H7 (cell line): ENCODE results near the gene TXNDC11. TPM values are rescaled to one million over a fixed set of nuclear protein-coding genes. Genes with fewer than 3 reads are reported as not detected.

Experiments
- DNase-seq: peaks from one replicate; pipeline ENCODE4 v3.0.0; 2012
- H3K27me3 ChIP-seq: 2 replicates; pipeline ENCODE4 v1.6.0; 2011; ENCODE audit warnings: mild to moderate bottlenecking, low read length; ENCODE audit not compliant: control insufficient read depth, insufficient read depth
- H3K36me3 ChIP-seq: replicated peaks from 2 replicates; pipeline ENCODE4 v1.5.1; 2011; ENCODE audit warnings: low read length; ENCODE audit not compliant: control insufficient read depth, insufficient read depth
- H3K4me3 ChIP-seq: 2 replicates; pipeline ENCODE4 v1.5.1; 2011; ENCODE audit warnings: low read depth, mild to moderate bottlenecking, control low read depth, low read length, moderate library complexity; ENCODE audit not compliant: insufficient read depth
- total RNA-seq: library from RNA; depleted of rRNA; stranded (reverse); fragments of >200 nt; shearing (Covaris generic); gene quantifications from 2 replicates; pipeline ENCODE4 v1.2.3, GENCODE V29; 2014

The TXNDC11 gene
- total RNA-seq, 1 experiment from 2014 or later, result 12.3 TPM

- H3K36me3 ChIP-seq, result no peaks in the 10 kb centered on the region
- H3K4me3 ChIP-seq, result no peak overlapping the region
- peak; percentile 76 for DNase-seq
- no peaks in the 10 kb centered on the region; the same call in 1 of the 2 replicates for H3K27me3 ChIP-seq
These were observed 77.6 kb downstream of the TXNDC11 start for GRCh38 chr16:11665071-11665491.

- Histone ChIP-seq H3K36me3 (no peaks in the 10 kb centered on the region), H3K27me3 (no peaks in the 10 kb centered on the region; the same call in 1 of the 2 replicates), H3K4me3 (no peak overlapping the region)
- DNase-seq, result peak; percentile 11
These were observed 80.1 kb downstream of the TXNDC11 start for GRCh38 chr16:11662582-11662981.

- no peaks in the 10 kb centered on the region for H3K27me3 ChIP-seq
- DNase-seq, result no peak
- no peaks in the 10 kb centered on the region for H3K36me3 ChIP-seq
- H3K4me3 ChIP-seq, result no peak overlapping the region
These were observed 82.1 kb downstream of the TXNDC11 start for GRCh38 chr16:11660565-11660964.

GRCh38 chr16:11658896-11659708 lies 83.6 kb downstream of the TXNDC11 start:
- Histone ChIP-seq H3K4me3 (no peak overlapping the region), H3K36me3 (no peaks in the 10 kb centered on the region), H3K27me3 (no peaks in the 10 kb centered on the region)
- DNase-seq, result peak; percentile 71

GRCh38 chr16:11657556-11657955 lies 85.1 kb downstream of the TXNDC11 start:
- no peak overlapping the region for H3K4me3 ChIP-seq
- DNase-seq, result peak; percentile 23
- H3K27me3 ChIP-seq, result no peaks in the 10 kb centered on the region
- H3K36me3 ChIP-seq, result no peaks in the 10 kb centered on the region

GRCh38 chr16:11655655-11656054 lies 87.0 kb downstream of the TXNDC11 start:
- Histone ChIP-seq H3K36me3 (no peaks in the 10 kb centered on the region), H3K27me3 (no peaks in the 10 kb centered on the region), H3K4me3 (no peak overlapping the region)
- DNase-seq, result no peak

GRCh38 chr16:11651796-11652195 lies 90.9 kb downstream of the TXNDC11 start:
- H3K36me3 ChIP-seq, result no peaks in the 10 kb centered on the region
- no peak for DNase-seq
- H3K4me3 ChIP-seq, result no peak overlapping the region
- no peaks in the 10 kb centered on the region for H3K27me3 ChIP-seq

- Histone ChIP-seq H3K36me3 (no peaks in the 10 kb centered on the region), H3K27me3 (no peaks in the 10 kb centered on the region)
- no peak for DNase-seq
These were observed 91.7 kb downstream of the TXNDC11 start for GRCh38 chr16:11650641-11651591.

GRCh38 chr16:11649276-11649675 lies 93.4 kb downstream of the TXNDC11 start:
- Histone ChIP-seq H3K4me3 (no peak overlapping the region), H3K27me3 (no peaks in the 10 kb centered on the region), H3K36me3 (no peaks in the 10 kb centered on the region)
- no peak for DNase-seq

More at GRCh38 chr16:11650641-11651591, 91.7 kb downstream of the TXNDC11 start:
- H3K4me3 ChIP-seq, result no peak overlapping the region

- H3K36me3 ChIP-seq, result no peaks in the 10 kb centered on the region
- no peaks in the 10 kb centered on the region; the same call in 1 of the 2 replicates for H3K27me3 ChIP-seq
- H3K4me3 ChIP-seq, result no peak overlapping the region
- no peak for DNase-seq
These were observed 99.9 kb downstream of the TXNDC11 start for GRCh38 chr16:11642765-11643116.

- Histone ChIP-seq H3K4me3 (no peak overlapping the region), H3K36me3 (no peaks in the 10 kb centered on the region), H3K27me3 (no peaks in the 10 kb centered on the region; the same call in 1 of the 2 replicates)
- DNase-seq, result peak; percentile 34
These were observed 101.5 kb downstream of the TXNDC11 start for GRCh38 chr16:11640987-11641817.

GRCh38 chr16:11639925-11640899 lies 102.4 kb downstream of the TXNDC11 start:
- DNase-seq, result no peak
- H3K36me3 ChIP-seq, result no peaks in the 10 kb centered on the region
- no peak overlapping the region for H3K4me3 ChIP-seq
- H3K27me3 ChIP-seq, result peaks cover 3% of the 10 kb centered on the region

GRCh38 chr16:11639008-11639562 lies 103.6 kb downstream of the TXNDC11 start:
- H3K4me3 ChIP-seq, result no peak overlapping the region
- peaks cover 4% of the 10 kb centered on the region for H3K27me3 ChIP-seq
- no peaks in the 10 kb centered on the region for H3K36me3 ChIP-seq
- no peak for DNase-seq
